ENCODE data around the gene GABRB1.
"Not testable (repeated sequence)": the region's sequence is repeated elsewhere in the genome, so short reads cannot be mapped to it uniquely, and the experiment has no call there.

The GABRB1 gene

DNA sequence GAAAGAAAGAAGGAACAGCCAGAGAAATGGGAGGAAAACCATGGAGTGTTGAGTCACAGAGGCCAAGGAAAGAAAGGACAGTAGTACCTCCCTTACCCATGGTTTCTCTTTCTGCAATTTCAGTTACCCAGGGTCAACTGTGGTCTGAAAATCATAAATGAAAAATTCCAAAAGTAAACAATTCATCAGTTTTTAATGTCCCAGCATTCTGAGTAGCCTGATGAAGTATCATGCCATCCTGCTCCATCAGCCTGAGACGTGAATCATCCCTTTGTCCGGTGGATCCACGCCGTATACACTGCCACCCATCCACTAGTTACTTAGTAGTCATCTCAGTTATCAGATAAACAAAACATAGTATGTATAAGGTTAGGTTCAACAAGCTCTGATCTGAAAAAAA is 318.0 kb downstream of the GABRB1 start:
- intact Hi-C loops (cut with DNase I), result no loop called here
- DNase-seq, result no peak

GRCh38 chr4:47355568-47355967 is 324.2 kb downstream of the GABRB1 start:
- intact Hi-C loops (cut with DNase I), result no loop called here

GRCh38 chr4:47359891-47360290 is 328.5 kb downstream of the GABRB1 start:
- intact Hi-C loops (cut with DNase I), result no loop called here
- DNase-seq, result no peak

More at GRCh38 chr4:47355568-47355967, 324.2 kb downstream of the GABRB1 start:
- DNase-seq, result no peak

GRCh38 chr4:47367761-47368160 is 336.4 kb downstream of the GABRB1 start:
- DNase-seq, result no peak
- intact Hi-C loops (cut with DNase I), result no loop called here

GRCh38 chr4:47368211-47368610 is 336.8 kb downstream of the GABRB1 start:
- intact Hi-C loops (cut with DNase I), result no loop called here
- no peak for DNase-seq

DNA sequence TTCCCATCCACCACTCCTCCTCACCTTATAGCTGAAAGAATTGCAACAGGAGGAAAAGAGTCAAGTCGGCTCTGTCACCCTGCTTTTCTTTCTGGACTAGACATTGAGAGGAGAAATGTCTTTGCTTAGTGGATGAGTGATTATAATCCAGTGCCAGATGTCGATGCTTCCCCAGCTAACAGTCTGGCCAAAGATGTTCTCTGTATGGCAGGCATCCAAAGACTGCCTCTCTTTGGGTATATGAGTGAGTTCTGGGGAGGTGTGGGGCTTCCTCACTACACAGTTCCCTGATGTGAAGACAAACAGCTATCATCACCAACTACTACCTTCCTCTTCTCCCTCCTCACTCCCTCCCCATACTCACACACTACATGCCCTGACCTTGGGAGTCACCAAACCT is 341.2 kb downstream of the GABRB1 start:
- DNase-seq, result no peak
- intact Hi-C loops (cut with DNase I), result no loop called here

DNA sequence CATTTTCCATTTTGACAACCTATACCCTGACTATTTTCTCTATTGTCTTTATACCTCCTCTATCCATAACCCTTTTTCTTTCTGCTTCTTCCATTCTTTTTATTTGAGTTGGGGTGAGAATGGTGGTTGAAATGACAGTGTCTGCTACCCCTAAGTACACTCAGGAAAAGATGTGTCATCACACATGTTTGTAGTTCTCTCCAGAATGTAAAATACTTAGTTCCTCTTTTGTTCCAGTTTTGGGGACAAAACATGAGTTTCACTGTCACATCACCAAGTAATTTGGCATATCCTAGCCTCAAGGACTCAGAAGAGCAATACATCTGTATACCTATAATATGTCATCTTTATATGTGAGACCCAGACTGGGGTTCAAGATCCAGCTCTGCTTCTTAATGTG is 341.8 kb downstream of the GABRB1 start:
- intact Hi-C loops (cut with DNase I), result no loop called here
- DNase-seq, result no peak

- no peak for DNase-seq
- intact Hi-C loops (cut with DNase I), result no loop called here
Measured at GRCh38 chr4:47373709-47374108, 342.3 kb downstream of the GABRB1 start.

- intact Hi-C loops (cut with DNase I), result no loop called here
- DNase-seq, result no peak
Measured at GRCh38 chr4:47374477-47374876, 343.1 kb downstream of the GABRB1 start.

DNA sequence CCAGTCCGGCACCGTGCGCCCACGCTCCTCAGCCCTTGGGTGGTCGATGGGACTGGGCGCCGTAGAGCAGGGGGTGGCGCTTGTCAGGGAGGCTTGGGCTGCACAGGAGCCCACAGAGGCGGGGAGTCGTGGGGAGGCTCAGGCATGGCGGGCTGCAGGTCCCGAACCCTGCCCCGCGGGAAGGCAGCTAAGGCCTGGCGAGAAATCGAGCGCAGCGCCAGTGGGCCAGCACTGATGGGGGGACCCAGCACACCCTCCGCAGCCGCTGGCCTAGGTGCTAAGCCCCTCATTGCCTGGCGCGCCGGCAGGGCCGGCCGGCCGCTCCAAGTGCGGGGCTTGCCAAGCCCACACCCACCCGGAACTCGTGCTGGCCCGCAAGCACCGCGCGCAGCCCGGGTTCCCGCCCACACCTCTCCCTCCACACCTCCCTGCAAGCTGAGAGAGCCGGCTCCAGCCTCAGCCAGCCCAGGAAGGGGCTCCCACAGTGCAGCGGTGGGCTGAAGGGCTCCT is 346.7 kb downstream of the GABRB1 start:
- DNase-seq; intact Hi-C loops (cut with DNase I): not testable (repeated sequence)

GRCh38 chr4:47381172-47381571 is 349.8 kb downstream of the GABRB1 start:
- intact Hi-C loops (cut with DNase I), result loop anchor here (10.0 kb wide), 3 partner anchors 236 to 536 kb away; no protein-coding TSS in a partner anchor
- DNase-seq, result no peak

DNA sequence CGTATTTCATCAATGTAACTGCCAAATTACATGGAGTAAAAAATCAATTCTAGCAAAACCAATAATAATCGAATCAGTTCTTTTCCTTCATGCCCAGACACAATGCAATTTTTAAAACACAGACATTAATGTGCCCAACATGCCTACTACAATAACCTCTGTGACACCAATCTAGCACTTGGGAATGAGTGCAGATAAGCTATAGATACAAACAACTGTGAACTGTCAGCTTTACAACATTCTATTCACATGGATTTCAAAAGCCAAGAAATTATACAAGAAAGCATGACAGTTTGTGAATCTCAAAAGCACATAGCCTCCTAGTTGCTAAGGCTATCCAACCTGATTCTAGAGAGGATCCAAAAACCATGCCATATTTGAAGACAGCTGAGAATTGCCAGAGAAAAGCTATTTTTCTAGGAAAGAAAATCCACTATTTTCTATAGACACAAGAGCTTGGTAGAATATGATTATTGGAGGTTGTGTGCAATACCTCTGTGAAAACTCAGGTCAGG is 351.5 kb downstream of the GABRB1 start:
- no peak for DNase-seq
- intact Hi-C loops (cut with DNase I), result loop anchor here (10.0 kb wide), 3 partner anchors 238 to 538 kb away; no protein-coding TSS in a partner anchor

- intact Hi-C loops (cut with DNase I), result loop anchor here (10.0 kb wide), 3 partner anchors 239 to 539 kb away; no protein-coding TSS in a partner anchor
- no peak for DNase-seq
Measured at GRCh38 chr4:47383829-47384427, 352.6 kb downstream of the GABRB1 start.

GRCh38 chr4:47386146-47386545 is 354.8 kb downstream of the GABRB1 start:
- DNase-seq, result no peak
- intact Hi-C loops (cut with DNase I), result loop anchor here (10.0 kb wide), 3 partner anchors 241 to 541 kb away; no protein-coding TSS in a partner anchor

DNA sequence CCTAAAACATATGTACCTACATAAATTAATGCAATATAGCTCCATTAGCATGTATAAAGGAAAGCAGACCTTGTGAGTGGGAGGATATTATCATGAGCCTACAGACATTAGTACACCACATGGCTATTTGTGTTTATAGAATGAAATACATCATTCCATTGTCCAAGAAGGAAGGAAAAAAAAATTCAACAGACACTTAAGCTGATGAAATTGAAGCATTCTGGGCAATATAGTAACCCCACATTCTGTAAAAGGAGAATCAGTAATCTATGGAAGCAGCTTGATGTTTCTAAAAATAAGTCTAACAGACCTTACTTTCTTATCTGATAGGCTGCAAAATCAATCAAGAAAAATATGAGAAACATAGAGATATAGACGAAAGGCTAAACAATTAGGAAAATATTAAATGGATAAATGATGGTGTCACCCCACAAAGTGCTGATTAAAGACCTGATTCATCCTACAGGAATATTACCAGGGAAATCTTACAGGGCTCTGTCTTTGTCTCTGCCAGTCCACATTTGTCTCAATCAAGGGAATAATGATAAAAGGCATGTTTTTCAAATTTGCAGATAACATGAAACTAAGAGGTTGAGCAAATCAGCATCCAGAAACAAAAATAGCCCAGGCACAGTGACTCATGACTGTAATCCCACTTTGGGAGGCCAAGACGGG is 355.3 kb downstream of the GABRB1 start:
- intact Hi-C loops (cut with DNase I), result loop anchor here (10.0 kb wide), 3 partner anchors 242 to 542 kb away; no protein-coding TSS in a partner anchor
- DNase-seq, result no peak

GRCh38 chr4:47390428-47391125 is 359.2 kb downstream of the GABRB1 start:
- intact Hi-C loops (cut with DNase I), result no loop called here
- DNase-seq, result no peak

- intact Hi-C loops (cut with DNase I), result no loop called here
- DNase-seq, result no peak
Measured at GRCh38 chr4:47391256-47391655, 359.9 kb downstream of the GABRB1 start.

DNA sequence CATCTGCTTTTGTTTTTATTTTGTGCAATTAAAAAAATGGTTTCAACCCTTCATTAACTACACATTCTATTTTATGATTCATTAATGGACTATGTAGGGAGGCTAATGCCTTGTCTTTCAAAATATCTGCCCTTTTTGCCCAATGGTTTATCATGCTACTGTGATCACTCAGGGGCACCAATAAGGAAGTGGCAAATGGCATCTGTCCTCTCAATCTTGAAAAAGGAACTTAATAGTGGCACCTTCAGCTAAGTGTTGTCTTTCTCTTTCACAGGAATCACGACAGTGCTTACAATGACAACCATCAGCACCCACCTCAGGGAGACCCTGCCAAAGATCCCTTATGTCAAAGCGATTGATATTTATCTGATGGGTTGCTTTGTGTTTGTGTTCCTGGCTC is 375.0 kb downstream of the GABRB1 start:
- intact Hi-C loops (cut with DNase I), result no loop called here
- DNase-seq, result no peak

DNA sequence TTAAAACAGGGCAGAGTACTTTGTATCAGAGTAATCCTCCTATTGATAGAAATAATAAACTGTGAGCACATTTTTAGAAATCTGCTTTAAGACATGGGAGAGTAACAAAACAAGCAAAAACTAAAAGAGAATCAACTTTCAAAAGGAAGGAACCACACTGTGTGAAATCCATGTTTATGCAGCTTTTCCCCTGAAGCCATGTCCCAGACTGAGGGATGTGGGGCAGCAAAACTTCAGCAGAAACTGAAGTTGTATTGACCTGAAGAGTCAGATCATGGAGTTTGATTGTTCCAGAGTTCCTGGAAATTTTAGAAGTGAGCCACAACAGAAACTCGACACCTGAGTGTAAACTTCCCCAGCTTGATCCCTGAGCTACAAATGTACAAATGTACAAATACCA is 378.9 kb downstream of the GABRB1 start:
- intact Hi-C loops (cut with DNase I), result no loop called here

DNA sequence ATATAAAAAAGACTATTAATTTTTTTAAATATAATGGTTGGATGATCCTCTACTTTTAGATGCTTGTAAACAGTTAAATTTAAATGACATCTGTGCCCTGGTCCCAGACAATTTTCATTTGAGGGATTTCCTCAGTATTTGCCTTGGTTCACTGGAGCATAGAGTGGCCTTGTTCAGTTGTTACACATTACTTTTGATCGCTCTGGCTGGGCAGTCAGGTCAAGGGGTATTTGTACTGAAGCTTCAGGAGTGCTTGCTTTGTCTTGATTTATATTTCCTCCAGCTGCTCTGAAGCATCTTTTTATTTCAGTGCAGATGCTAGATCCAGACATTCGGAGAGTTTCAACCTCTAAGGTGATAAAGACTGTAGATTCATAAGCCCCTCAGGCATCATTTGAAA is 382.2 kb downstream of the GABRB1 start:
- intact Hi-C loops (cut with DNase I), result no loop called here
- DNase-seq, result no peak

More for the DNA sequence above, 378.9 kb downstream of the GABRB1 start:
- DNase-seq, result no peak

Data from head of caudate nucleus (tissue), 42 donors.